Measurements from ENCODE around the gene MAPK1. TPM values are rescaled to one million over a fixed set of nuclear protein-coding genes. Genes with fewer than 3 reads are reported as not detected.

Gene MAPK1
- total RNA-seq, 2 donors from 2014 or later = 61.4 to 63.1 TPM

- no peak for ATAC-seq (ENCODE audit: insufficient number of reproducible peaks, low FRiP score, low read depth)
These were observed 104.5 kb downstream of the MAPK1 start for GRCh38 chr22:21762712-21763581.

GRCh38 chr22:21761994-21762680 lies 105.3 kb downstream of the MAPK1 start:
- ATAC-seq (ENCODE audit: insufficient number of reproducible peaks, low FRiP score, low read depth) = no peak
- no peak for TF ChIP-seq CTCF (IDR thresholded peaks at IDR 0.05)
- H3K4me1 ChIP-seq (ENCODE audit: control insufficient read depth in 1 of 2, low read depth in 2 of 2) = no peaks in the 10 kb centered on the region
- peaks cover 30% of the 10 kb centered on the region for H3K36me3 ChIP-seq
- no peak overlapping the region for H3K4me3 ChIP-seq
- H3K27ac ChIP-seq = no peak overlapping the region
- H3K27me3 ChIP-seq (replicated peaks; ENCODE audit: insufficient read depth) = no peaks in the 10 kb centered on the region
- no peaks in the 10 kb centered on the region for H3K9me3 ChIP-seq
- no peak for DNase-seq (ENCODE audit: low spot score)

More at GRCh38 chr22:21762712-21763581, 104.5 kb downstream of the MAPK1 start:
- H3K4me1 ChIP-seq (ENCODE audit: control insufficient read depth in 1 of 2, low read depth in 2 of 2) = no peaks in the 10 kb centered on the region
- H3K36me3 ChIP-seq = peaks cover 31% of the 10 kb centered on the region
- no peak overlapping the region for H3K4me3 ChIP-seq
- no peak overlapping the region for H3K27ac ChIP-seq
- TF ChIP-seq CTCF (IDR thresholded peaks at IDR 0.05) = no peak
- H3K9me3 ChIP-seq = no peaks in the 10 kb centered on the region
- no peaks in the 10 kb centered on the region for H3K27me3 ChIP-seq (replicated peaks; ENCODE audit: insufficient read depth)
- no peak for DNase-seq (ENCODE audit: low spot score)

GRCh38 chr22:21761086-21761485 lies 106.4 kb downstream of the MAPK1 start:
- H3K4me3 ChIP-seq = no peak overlapping the region
- H3K27ac ChIP-seq = no peak overlapping the region
- no peaks in the 10 kb centered on the region for H3K27me3 ChIP-seq (replicated peaks; ENCODE audit: insufficient read depth)
- peaks cover 0 to under 1% of the 10 kb centered on the region in 2 donors for H3K4me1 ChIP-seq (ENCODE audit: control insufficient read depth in 1 of 2, low read depth in 2 of 2)
- no peak for DNase-seq (ENCODE audit: low spot score)
- no peaks in the 10 kb centered on the region for H3K9me3 ChIP-seq
- ATAC-seq (ENCODE audit: insufficient number of reproducible peaks, low FRiP score, low read depth) = no peak
- TF ChIP-seq CTCF (IDR thresholded peaks at IDR 0.05) = no peak
- H3K36me3 ChIP-seq = peaks cover 25% of the 10 kb centered on the region

- no peak overlapping the region for H3K27ac ChIP-seq
- peaks cover 25% of the 10 kb centered on the region for H3K36me3 ChIP-seq
- H3K4me3 ChIP-seq = no peak overlapping the region
- no peaks in the 10 kb centered on the region for H3K9me3 ChIP-seq
- no peak for DNase-seq (ENCODE audit: low spot score)
- no peak for ATAC-seq (ENCODE audit: insufficient number of reproducible peaks, low FRiP score, low read depth)
- peaks cover 1 to 5% of the 10 kb centered on the region in 2 donors for H3K4me1 ChIP-seq (ENCODE audit: control insufficient read depth in 1 of 2, low read depth in 2 of 2)
- no peaks in the 10 kb centered on the region for H3K27me3 ChIP-seq (replicated peaks; ENCODE audit: insufficient read depth)
- no peak for TF ChIP-seq CTCF (IDR thresholded peaks at IDR 0.05)
These were observed 106.8 kb downstream of the MAPK1 start for GRCh38 chr22:21760640-21761039.

- no peak overlapping the region for H3K27ac ChIP-seq
- no peaks in the 10 kb centered on the region for H3K9me3 ChIP-seq
- no peak for ATAC-seq (ENCODE audit: insufficient number of reproducible peaks, low FRiP score, low read depth)
- no peak overlapping the region for H3K4me3 ChIP-seq
- H3K27me3 ChIP-seq (replicated peaks; ENCODE audit: insufficient read depth) = no peaks in the 10 kb centered on the region
- H3K4me1 ChIP-seq (ENCODE audit: control insufficient read depth in 1 of 2, low read depth in 2 of 2) = peaks cover 4 to 13% of the 10 kb centered on the region in 2 donors
- peaks cover 18% of the 10 kb centered on the region for H3K36me3 ChIP-seq
- TF ChIP-seq CTCF (IDR thresholded peaks at IDR 0.05) = no peak
- no peak for DNase-seq (ENCODE audit: low spot score)
These were observed 107.6 kb downstream of the MAPK1 start for GRCh38 chr22:21759646-21760376.

Measured in thoracic aorta (tissue), 2 donors.